ACHN (cell line): ENCODE data around the gene ZFP1.
"Not testable (repeated sequence)": the region's sequence is repeated elsewhere in the genome, so short reads cannot be mapped to it uniquely, and the experiment has no call there.

Experiments used
- DNase-seq: peaks from one replicate; pipeline ENCODE4 v3.0.0-alpha.2; 2015
- in situ Hi-C: cut with HindIII; loops from 2 replicates; pipeline ENCODE4 v1.10.0; 2017; ENCODE audit warnings: low sequenced_read_pairs, low pct_ligation_motif_present, low pct_unique_long_range_greater_than_20kb

Gene ZFP1

GRCh38 chr16:75195811-75196790 is 47.8 kb downstream of the ZFP1 start:
- in situ Hi-C loops, result no loop called here
- no peak for DNase-seq

- no peak for DNase-seq
- in situ Hi-C loops, result no loop called here
Observed at GRCh38 chr16:75196836-75197235, 48.5 kb downstream of the ZFP1 start.

- DNase-seq, result no peak
Observed at GRCh38 chr16:75197522-75198134, 49.3 kb downstream of the ZFP1 start.

GRCh38 chr16:75198135-75198600 is 49.8 kb downstream of the ZFP1 start:
- in situ Hi-C loops, result no loop called here

More at GRCh38 chr16:75197522-75198134, 49.3 kb downstream of the ZFP1 start:
- in situ Hi-C loops, result no loop called here

GRCh38 chr16:75202069-75202590 is 53.8 kb downstream of the ZFP1 start:
- DNase-seq, result no peak
- in situ Hi-C loops, result no loop called here

More at GRCh38 chr16:75198135-75198600, 49.8 kb downstream of the ZFP1 start:
- DNase-seq, result no peak

- DNase-seq, result no peak
- in situ Hi-C loops, result no loop called here
Observed at GRCh38 chr16:75203096-75203495, 54.8 kb downstream of the ZFP1 start.

- no peak for DNase-seq
- in situ Hi-C loops, result no loop called here
Observed at GRCh38 chr16:75203667-75204409, 55.5 kb downstream of the ZFP1 start.

- DNase-seq, result no peak
- in situ Hi-C loops, result no loop called here
Observed at GRCh38 chr16:75204410-75204758, 56.1 kb downstream of the ZFP1 start.

- in situ Hi-C loops, DNase-seq: not testable (repeated sequence)
Observed at GRCh38 chr16:75204905-75205304, 56.6 kb downstream of the ZFP1 start.

GRCh38 chr16:75205438-75205837 is 57.1 kb downstream of the ZFP1 start:
- in situ Hi-C loops, DNase-seq: not testable (repeated sequence)

GRCh38 chr16:75205961-75206748 is 57.8 kb downstream of the ZFP1 start:
- DNase-seq, in situ Hi-C loops: not testable (repeated sequence)

- in situ Hi-C loops, result no loop called here
Observed at GRCh38 chr16:75206749-75207451, 58.6 kb downstream of the ZFP1 start, which contains the start of gene CTRB2. CTRB2 (minus strand) TSS chr16:75207161; CDS start chr16:75207141, 20 bp downstream.

GRCh38 chr16:75207831-75208230 is 59.5 kb downstream of the ZFP1 start:
- in situ Hi-C loops, result no loop called here
- no peak for DNase-seq

More at GRCh38 chr16:75206749-75207451, 58.6 kb downstream of the ZFP1 start, which contains the start of gene CTRB2:
- DNase-seq, result no peak

- in situ Hi-C loops, result no loop called here
- no peak for DNase-seq
Observed at GRCh38 chr16:75208242-75208825, 60.0 kb downstream of the ZFP1 start.

GRCh38 chr16:75208861-75209505 is 60.7 kb downstream of the ZFP1 start:
- no peak for DNase-seq
- in situ Hi-C loops, result no loop called here

- DNase-seq, in situ Hi-C loops: not testable (repeated sequence)
Observed at GRCh38 chr16:75209514-75209913, 61.2 kb downstream of the ZFP1 start.
